Lung (tissue), 12 donors: ENCODE results near the gene SFXN3. TPM values are rescaled to one million over a fixed set of nuclear protein-coding genes. Genes with fewer than 3 reads are reported as not detected.

ENCODE experiments used
- ATAC-seq: fragments of 200-7000 bp; cut with Tn5 transposase; one replicate; pipeline ENCODE4 v1.9.1; 2020; ENCODE audit warnings: moderate number of reproducible peaks; ENCODE audit not compliant: insufficient read depth, low FRiP score
- DNase-seq, 3 donors: peaks; one replicate each; pipeline ENCODE4 v3.0.0-alpha.2; 2013 to 2017
- H3K27ac ChIP-seq, 2 donors: one replicate each; pipeline ENCODE4 v1.5.1; 2013; ENCODE audit warnings: mild to moderate bottlenecking in 2 of 2, moderate library complexity in 2 of 2, control low read depth in 1 of 2, inconsistent platforms in 1 of 2, low read depth in 1 of 2, low read length in 1 of 2
- H3K27me3 ChIP-seq, 3 donors: one replicate each; pipeline ENCODE4 v1.5.1; 2013; ENCODE audit warnings: low read length in 2 of 3; ENCODE audit not compliant: control insufficient read depth in 3 of 3, insufficient read depth in 3 of 3
- H3K36me3 ChIP-seq, 4 donors: one replicate each; pipeline ENCODE4 v1.5.1; 2013; ENCODE audit warnings: low read length in 4 of 4, mild to moderate bottlenecking in 1 of 4, moderate library complexity in 1 of 4; ENCODE audit not compliant: control insufficient read depth in 4 of 4, insufficient read depth in 4 of 4
- H3K4me1 ChIP-seq, 5 donors: one replicate each; pipeline ENCODE4 v1.5.1; 2013; ENCODE audit warnings: low read length in 5 of 5, mild to moderate bottlenecking in 2 of 5, moderate library complexity in 1 of 5; ENCODE audit not compliant: control insufficient read depth in 5 of 5, insufficient read depth in 5 of 5
- H3K4me3 ChIP-seq: one replicate; pipeline ENCODE4 v1.5.1; 2013; ENCODE audit warnings: mild to moderate bottlenecking, control low read depth, moderate library complexity
- H3K9ac ChIP-seq, 2 donors: one replicate each; pipeline ENCODE4 v1.5.1; 2013; ENCODE audit warnings: low read length in 2 of 2, control low read depth in 1 of 2; ENCODE audit not compliant: insufficient read depth in 1 of 2
- H3K9me3 ChIP-seq, 4 donors: one replicate each; pipeline ENCODE4 v1.5.1; 2013; ENCODE audit warnings: low read length in 3 of 4, mild to moderate bottlenecking in 1 of 4, moderate library complexity in 1 of 4; ENCODE audit not compliant: control insufficient read depth in 4 of 4, insufficient read depth in 3 of 4
- WGBS, 2 donors: extraction: QIAGEN DNeasy Blood & Tissue Kit; methylation state at CpG; one replicate each; pipeline ENCODE4 v1.1.7; 2013; 5-methylcytosine and 5-hydroxymethylcytosine counted together
- polyA plus RNA-seq, 2 donors: library from polyadenylated mRNA; stranded (reverse); fragments of 200-250 nt; gene quantifications; one replicate each; pipeline ENCODE4 v1.2.1, GENCODE V29; 2013
- total RNA-seq, 2 donors: library from RNA; depleted of rRNA in 1 of 2; stranded (reverse); fragments of >200 nt in 1 of 2; gene quantifications; one replicate each; pipeline ENCODE4 v1.2.1, GENCODE V29; 2014 to 2021
- TF ChIP-seq, protein P1 (sequence below): IDR thresholded peaks from 2 replicates; pipeline ENCODE4 v1.5.1; 2012; ENCODE audit warnings: mild to moderate bottlenecking; ENCODE audit errors: control extremely low read depth, extremely low read depth
- donor health status: control.
- donor health status: control.
- donor health status: Bipolar disorder and iron deficiency.
- donor health status: healthy.
- donor health status: DM: yes; HTN: yes; CAD: no.

Gene SFXN3
- total and polyA plus RNA-seq, 4 donors, result 36.4 to 95.8 (median 39.6) TPM

DNA sequence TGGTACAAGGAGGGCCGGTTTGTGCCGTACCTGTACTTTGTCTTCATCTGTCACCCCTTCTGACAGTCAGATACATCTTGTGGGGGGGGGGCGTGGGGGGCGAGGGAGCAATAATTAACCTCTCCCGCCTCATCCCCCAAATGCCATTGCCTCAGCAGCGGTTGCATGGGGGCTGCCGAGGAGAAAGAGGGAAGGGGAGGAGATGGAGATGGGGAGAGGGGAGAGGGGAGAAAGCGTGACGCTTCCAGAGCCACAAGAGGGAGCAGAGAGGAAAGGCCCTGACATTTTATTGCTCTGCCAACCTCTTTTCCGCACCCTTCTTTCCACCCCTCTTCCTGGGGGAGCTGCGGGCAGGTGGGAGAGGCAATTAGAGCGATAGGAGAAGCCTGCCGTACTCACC lies 42.6 kb downstream of the SFXN3 start:
- Histone ChIP-seq H3K27ac (no peak overlapping the region), H3K9ac (no peak overlapping the region), H3K36me3 (no peaks in the 10 kb centered on the region), H3K27me3 (peaks cover 4 to 45% (median 23%) of the 10 kb centered on the region in 3 donors), H3K4me1 (peaks cover 0 to 5% (median 0%) of the 10 kb centered on the region in 5 donors), H3K9me3 (peaks cover 0 to 5% (median 0%) of the 10 kb centered on the region in 4 donors), H3K4me3 (no peak overlapping the region)
- TF ChIP-seq, protein P1, sequence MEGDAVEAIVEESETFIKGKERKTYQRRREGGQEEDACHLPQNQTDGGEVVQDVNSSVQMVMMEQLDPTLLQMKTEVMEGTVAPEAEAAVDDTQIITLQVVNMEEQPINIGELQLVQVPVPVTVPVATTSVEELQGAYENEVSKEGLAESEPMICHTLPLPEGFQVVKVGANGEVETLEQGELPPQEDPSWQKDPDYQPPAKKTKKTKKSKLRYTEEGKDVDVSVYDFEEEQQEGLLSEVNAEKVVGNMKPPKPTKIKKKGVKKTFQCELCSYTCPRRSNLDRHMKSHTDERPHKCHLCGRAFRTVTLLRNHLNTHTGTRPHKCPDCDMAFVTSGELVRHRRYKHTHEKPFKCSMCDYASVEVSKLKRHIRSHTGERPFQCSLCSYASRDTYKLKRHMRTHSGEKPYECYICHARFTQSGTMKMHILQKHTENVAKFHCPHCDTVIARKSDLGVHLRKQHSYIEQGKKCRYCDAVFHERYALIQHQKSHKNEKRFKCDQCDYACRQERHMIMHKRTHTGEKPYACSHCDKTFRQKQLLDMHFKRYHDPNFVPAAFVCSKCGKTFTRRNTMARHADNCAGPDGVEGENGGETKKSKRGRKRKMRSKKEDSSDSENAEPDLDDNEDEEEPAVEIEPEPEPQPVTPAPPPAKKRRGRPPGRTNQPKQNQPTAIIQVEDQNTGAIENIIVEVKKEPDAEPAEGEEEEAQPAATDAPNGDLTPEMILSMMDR, result no peak
- 9 to 13% methylated on average over 13 of the region's 13 CpGs for WGBS, 2 donors
- DNase-seq (no peak), ATAC-seq (no peak)

DNA sequence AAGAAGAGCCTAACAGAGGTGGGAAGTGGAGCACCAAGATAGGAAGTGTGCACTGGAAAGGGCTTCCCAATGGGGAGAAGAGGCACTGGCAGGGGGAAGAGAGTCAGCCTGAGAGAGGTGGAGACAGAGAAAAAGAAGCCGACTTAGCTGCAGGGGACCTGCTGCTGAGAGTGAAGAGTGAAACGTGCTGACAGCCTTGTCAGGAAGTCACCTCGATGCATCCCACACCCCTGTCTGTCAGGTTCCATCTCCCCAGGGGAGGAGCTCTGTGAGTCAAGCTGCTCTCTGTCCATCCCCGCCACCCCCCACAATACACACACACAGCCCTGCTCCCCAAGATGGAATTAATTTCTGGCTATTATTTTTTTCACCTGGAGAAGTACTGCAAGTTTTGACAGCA lies 44.7 kb downstream of the SFXN3 start:
- Histone ChIP-seq H3K9me3 (peaks cover 0 to 5% (median 0%) of the 10 kb centered on the region in 4 donors), H3K4me1 (peaks cover 0 to 6% (median 4%) of the 10 kb centered on the region in 5 donors), H3K9ac (no peak overlapping the region), H3K27ac (no peak overlapping the region), H3K36me3 (no peaks in the 10 kb centered on the region), H3K27me3 (peaks cover 4 to 48% (median 23%) of the 10 kb centered on the region in 3 donors), H3K4me3 (no peak overlapping the region)
- WGBS, 2 donors, result 11 to 13% methylated on average over 4 of the region's 4 CpGs
- ATAC-seq (no peak), DNase-seq (no peak)
- TF ChIP-seq, protein P1, result no peak

DNA sequence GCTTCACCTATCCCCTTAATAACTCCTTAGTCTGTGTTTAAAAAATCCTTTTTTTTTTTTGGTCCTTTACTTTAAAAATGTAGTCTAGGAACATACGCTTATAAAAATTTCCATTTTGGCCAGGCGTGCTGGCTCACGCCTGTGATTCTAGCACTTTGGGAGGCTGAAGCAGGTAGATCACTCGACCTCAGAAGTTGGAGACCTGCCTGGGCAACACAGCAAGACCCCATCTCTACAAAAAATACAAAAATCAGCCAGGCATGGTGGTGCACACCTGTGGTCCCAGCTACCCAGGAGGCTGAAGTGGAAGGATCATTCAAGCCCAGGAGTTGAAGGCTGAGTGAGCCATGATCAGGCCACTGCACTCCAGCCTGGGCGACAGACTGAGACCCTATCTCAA lies 45.6 kb downstream of the SFXN3 start:
- no peak for ATAC-seq
- Histone ChIP-seq H3K9ac (no peak overlapping the region), H3K36me3 (no peaks in the 10 kb centered on the region), H3K27me3 (peaks cover 4 to 48% (median 23%) of the 10 kb centered on the region in 3 donors), H3K9me3 (peaks cover 0 to 5% (median 0%) of the 10 kb centered on the region in 4 donors), H3K27ac (no peak overlapping the region), H3K4me1 (peaks cover 0 to 6% (median 4%) of the 10 kb centered on the region in 5 donors), H3K4me3 (no peak overlapping the region)
- TF ChIP-seq, protein P1, result no peak
- no peak for DNase-seq
- 76 to 81% methylated on average over 5 of the region's 5 CpGs for WGBS, 2 donors

DNA sequence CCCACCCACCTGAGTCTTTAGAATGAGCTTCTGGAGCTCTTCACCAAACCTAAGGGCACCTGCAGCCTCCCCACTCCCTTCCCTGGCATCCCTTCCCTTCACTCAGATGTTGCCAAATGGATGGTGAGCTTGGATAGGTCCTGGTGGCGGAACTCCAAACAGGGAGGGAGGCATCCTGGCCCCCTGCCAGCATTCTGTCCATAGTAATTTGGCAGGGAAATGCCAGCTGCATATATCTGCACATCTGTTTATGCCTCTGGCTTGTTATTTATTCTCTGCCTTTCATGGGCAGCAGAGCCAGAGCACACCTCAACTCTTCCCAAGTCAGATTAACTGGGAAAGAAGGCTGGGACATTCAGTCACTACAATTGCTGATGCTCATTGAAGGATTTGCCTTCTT lies 48.8 kb downstream of the SFXN3 start:
- no peak for DNase-seq
- H3K9me3 ChIP-seq, result no peaks in the 10 kb centered on the region
- H3K36me3 ChIP-seq, result no peaks in the 10 kb centered on the region
- H3K4me1 ChIP-seq, result peaks cover 0 to 6% (median 4%) of the 10 kb centered on the region in 5 donors
- TF ChIP-seq, protein P1, result no peak
- H3K27me3 ChIP-seq, result peaks cover 0 to 30% (median 11%) of the 10 kb centered on the region in 3 donors
- WGBS, 2 donors, result 78 to 100% methylated on average over 1 of the region's 1 CpG
- no peak overlapping the region for H3K9ac ChIP-seq
- no peak overlapping the region for H3K27ac ChIP-seq
- no peak overlapping the region for H3K4me3 ChIP-seq
- ATAC-seq, result no peak
